Neural progenitor cell (in vitro differentiated cells): ENCODE data around the gene PIGN.

Experiments
- EZH2 ChIP-seq: fragments of 200-600 bp; sonication (generic); IDR thresholded peaks from 2 replicates; pipeline ENCODE4 v1.6.1; 2017; ENCODE audit warnings: antibody characterized with exemption, mild to moderate bottlenecking, moderate library complexity
- EZH2phosphoT487 ChIP-seq: fragments of 200-600 bp; sonication (generic); IDR thresholded peaks from 2 replicates; pipeline ENCODE4 v1.6.1; 2017; ENCODE audit warnings: antibody characterized with exemption
- TF ChIP-seq, protein P1 (sequence below): fragments of 200-600 bp; sonication (generic); IDR thresholded peaks from 2 replicates; pipeline ENCODE4 v1.5.1; 2017; ENCODE audit warnings: antibody characterized with exemption, mild to moderate bottlenecking

DNA sequence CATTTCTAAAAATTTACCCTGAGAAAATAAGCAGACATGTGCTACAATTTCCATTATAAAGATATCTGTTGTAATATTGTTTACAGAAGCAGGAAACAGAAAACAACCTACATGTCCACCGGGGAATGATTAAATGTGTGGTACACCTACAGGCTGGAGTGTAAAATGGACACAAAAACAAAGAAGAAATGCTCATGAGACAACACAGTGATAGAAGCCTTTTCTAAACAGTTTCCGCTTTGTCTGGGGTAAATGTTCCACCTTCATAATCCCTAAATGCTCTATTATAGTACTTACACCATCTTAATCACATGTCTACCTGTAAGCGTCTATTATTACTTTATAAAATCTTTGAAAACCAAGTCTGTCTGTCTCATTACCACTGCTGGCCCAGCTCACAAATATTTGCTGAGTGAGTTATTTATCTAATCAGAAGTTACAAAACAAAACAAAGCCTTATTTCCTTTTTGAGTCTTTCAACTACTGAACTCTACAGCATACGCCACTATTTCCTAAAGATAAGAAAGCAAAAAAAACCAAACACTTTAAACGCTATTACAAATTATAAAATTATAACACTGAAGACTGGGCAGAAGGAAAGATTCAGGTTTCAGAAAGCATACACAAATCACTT lies 95.3 kb downstream of the PIGN start:
- TF ChIP-seq, protein P1, sequence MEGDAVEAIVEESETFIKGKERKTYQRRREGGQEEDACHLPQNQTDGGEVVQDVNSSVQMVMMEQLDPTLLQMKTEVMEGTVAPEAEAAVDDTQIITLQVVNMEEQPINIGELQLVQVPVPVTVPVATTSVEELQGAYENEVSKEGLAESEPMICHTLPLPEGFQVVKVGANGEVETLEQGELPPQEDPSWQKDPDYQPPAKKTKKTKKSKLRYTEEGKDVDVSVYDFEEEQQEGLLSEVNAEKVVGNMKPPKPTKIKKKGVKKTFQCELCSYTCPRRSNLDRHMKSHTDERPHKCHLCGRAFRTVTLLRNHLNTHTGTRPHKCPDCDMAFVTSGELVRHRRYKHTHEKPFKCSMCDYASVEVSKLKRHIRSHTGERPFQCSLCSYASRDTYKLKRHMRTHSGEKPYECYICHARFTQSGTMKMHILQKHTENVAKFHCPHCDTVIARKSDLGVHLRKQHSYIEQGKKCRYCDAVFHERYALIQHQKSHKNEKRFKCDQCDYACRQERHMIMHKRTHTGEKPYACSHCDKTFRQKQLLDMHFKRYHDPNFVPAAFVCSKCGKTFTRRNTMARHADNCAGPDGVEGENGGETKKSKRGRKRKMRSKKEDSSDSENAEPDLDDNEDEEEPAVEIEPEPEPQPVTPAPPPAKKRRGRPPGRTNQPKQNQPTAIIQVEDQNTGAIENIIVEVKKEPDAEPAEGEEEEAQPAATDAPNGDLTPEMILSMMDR: no peak
- TF ChIP-seq EZH2phosphoT487 (no peak), EZH2 (no peak)
